Measurements from ENCODE around the gene DDX10.

GRCh38 chr11:108718466-108718865 lies 53.6 kb downstream of the DDX10 start:
- TF ChIP-seq EZH2 (IDR thresholded peaks at IDR 0.05; ENCODE audit: borderline replicate concordance, low read depth, low read length, poor library complexity, severe bottlenecking) = no peak
- TF ChIP-seq, protein P1, sequence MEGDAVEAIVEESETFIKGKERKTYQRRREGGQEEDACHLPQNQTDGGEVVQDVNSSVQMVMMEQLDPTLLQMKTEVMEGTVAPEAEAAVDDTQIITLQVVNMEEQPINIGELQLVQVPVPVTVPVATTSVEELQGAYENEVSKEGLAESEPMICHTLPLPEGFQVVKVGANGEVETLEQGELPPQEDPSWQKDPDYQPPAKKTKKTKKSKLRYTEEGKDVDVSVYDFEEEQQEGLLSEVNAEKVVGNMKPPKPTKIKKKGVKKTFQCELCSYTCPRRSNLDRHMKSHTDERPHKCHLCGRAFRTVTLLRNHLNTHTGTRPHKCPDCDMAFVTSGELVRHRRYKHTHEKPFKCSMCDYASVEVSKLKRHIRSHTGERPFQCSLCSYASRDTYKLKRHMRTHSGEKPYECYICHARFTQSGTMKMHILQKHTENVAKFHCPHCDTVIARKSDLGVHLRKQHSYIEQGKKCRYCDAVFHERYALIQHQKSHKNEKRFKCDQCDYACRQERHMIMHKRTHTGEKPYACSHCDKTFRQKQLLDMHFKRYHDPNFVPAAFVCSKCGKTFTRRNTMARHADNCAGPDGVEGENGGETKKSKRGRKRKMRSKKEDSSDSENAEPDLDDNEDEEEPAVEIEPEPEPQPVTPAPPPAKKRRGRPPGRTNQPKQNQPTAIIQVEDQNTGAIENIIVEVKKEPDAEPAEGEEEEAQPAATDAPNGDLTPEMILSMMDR (conservative IDR thresholded peaks at IDR 0.05; ENCODE audit: low read depth, low read length) = no peak

Measured in A673 (cell line).